ENCODE measurements around the gene RFPL3. TPM values are rescaled to one million over a fixed set of nuclear protein-coding genes. Genes with fewer than 3 reads are reported as not detected.

Gene RFPL3
- total and polyA plus RNA-seq, 10 of the 15 experiments (the other 5 are each of a cell fraction or from before 2014, with no cell fraction given): not detected

DNA sequence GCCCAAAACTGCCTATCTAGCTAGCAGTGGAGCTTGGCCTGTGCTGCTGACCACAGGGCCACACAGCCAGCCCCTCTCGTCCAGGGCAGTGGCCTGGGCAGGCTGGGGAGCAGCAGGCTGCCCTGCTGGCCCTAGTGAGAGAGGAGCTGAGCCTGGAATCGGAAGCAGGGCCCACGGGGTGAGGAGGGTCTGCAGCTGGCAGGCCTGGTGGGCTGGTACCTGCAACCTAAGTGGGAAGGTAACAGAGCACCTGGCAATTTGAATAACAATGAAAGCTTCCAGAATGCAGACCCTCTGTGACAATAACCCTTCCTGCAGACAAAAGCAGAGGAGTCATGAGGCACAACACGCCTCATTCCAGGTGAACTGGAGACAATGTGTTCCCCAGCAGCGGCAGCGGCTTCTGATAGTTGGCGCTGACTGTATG is 31.8 kb upstream of the RFPL3 start (continued):
- TF ChIP-seq ZBTB11 (CRISPR knock-in tag; IDR thresholded peaks at IDR 0.05): no peak
- no peak for TF ChIP-seq ZNF687 (IDR thresholded peaks at IDR 0.05)
- no peak for TF ChIP-seq MYB (IDR thresholded peaks at IDR 0.05; ENCODE audit: borderline replicate concordance, low read depth, low read length)
- no peak for TF ChIP-seq ETV6 (conservative IDR thresholded peaks at IDR 0.05 in 1 of 2, IDR thresholded peaks at IDR 0.05 in 1 of 2; ENCODE audit: borderline replicate concordance in 1 of 2, low read depth in 1 of 2)

GRCh38 chr22:32326647-32327046 is 31.0 kb upstream of the RFPL3 start:
- BruUV-seq (replicated peaks): no TSS peak
- FAIRE-seq: no peak
- Histone ChIP-seq H3K4me1 (ENCODE audit: control insufficient read depth, insufficient read depth, low read length) (no peaks in the 10 kb centered on the region), H4K20me1 (ENCODE audit: control insufficient read depth, insufficient read depth) (no peaks in the 10 kb centered on the region), H3K4me3 (no peak overlapping the region), H3K27ac (ENCODE audit: control insufficient read depth, insufficient read depth) (no peak overlapping the region), H3K36me3 (ENCODE audit: control insufficient read depth in 2 of 2, insufficient read depth in 2 of 2, low read length in 1 of 2) (no peaks in the 10 kb centered on the region), H3K9ac (ENCODE audit: control insufficient read depth, insufficient read depth, low read length) (no peak overlapping the region), H3K79me2 (ENCODE audit: control insufficient read depth, insufficient read depth, low read length) (no peaks in the 10 kb centered on the region), H3K9me3 (replicated peaks; ENCODE audit: control insufficient read depth, insufficient read depth, low read length) (no peaks in the 10 kb centered on the region), H2AFZ (ENCODE audit: control insufficient read depth, low read depth, low read length) (no peak overlapping the region), H3K4me2 (ENCODE audit: control insufficient read depth, insufficient read depth) (no peak overlapping the region), H3K27me3 (replicated peaks in 1 of 2; ENCODE audit: control insufficient read depth in 2 of 2, insufficient read depth in 2 of 2, low read length in 1 of 2) (no peaks in the 10 kb centered on the region; a peak in 1 of 4 replicates)
- in situ Hi-C loops (cut with MboI): no loop called here
- RAD21 ChIA-PET (ENCODE audit: unreplicated experiment): no interaction called here
- intact Hi-C loops (cut with micrococcal nuclease; ENCODE audit: unreplicated experiment): no loop called here
- SMC1A ChIA-PET (ENCODE audit: uncharacterized antibody, unreplicated experiment): no interaction called here
- ATAC-seq: no peak
- POLR2A ChIA-PET: no interaction called here
- no peak for DNase-seq (ENCODE audit: low read depth, low spot score)
- CTCF ChIA-PET: no interaction called here
- 15% methylated on average over 10 of the region's 10 CpGs for WGBS (ENCODE audit: insufficient coverage, insufficient replicate concordance, low lambda C conversion rate, missing lambda C conversion rate)
- TF ChIP-seq PAX5 (IDR thresholded peaks at IDR 0.05; ENCODE audit: borderline replicate concordance, low read depth, low read length): no peak
- TF ChIP-seq ESRRA (IDR thresholded peaks at IDR 0.05; ENCODE audit: low read length): no peak
- TF ChIP-seq ZBTB40 (IDR thresholded peaks at IDR 0.05; ENCODE audit: borderline replicate concordance): no peak
- TF ChIP-seq IRF5 (IDR thresholded peaks at IDR 0.05; ENCODE audit: borderline replicate concordance): no peak
- no peak for TF ChIP-seq BMI1 (IDR thresholded peaks at IDR 0.05; ENCODE audit: borderline replicate concordance)

Data from GM12878 (cell line).